ENCODE data around the gene ANKRD63. TPM values are rescaled to one million over a fixed set of nuclear protein-coding genes. Genes with fewer than 3 reads are reported as not detected.

ANKRD63 gene
- total RNA-seq, 4 donors from 2014 or later = not detected

GRCh38 chr15:40283615-40284300 is 894 bp upstream of the ANKRD63 start:
- TF ChIP-seq CTCF (IDR thresholded peaks at IDR 0.05) (no peak), POLR2A (IDR thresholded peaks at IDR 0.05) (no peak)
- Histone ChIP-seq H3K9me3 (no peaks in the 10 kb centered on the region), H3K4me3 (no peak overlapping the region), H3K4me1 (peaks cover 0 to 34% (median 15%) of the 10 kb centered on the region in 4 donors), H3K36me3 (no peaks in the 10 kb centered on the region), H3K27me3 (peaks cover 0 to 41% of the 10 kb centered on the region in 2 donors), H3K27ac (no peak overlapping the region)
- DNase-seq = no peak

GRCh38 chr15:40282147-40282868 is 556 bp downstream of the ANKRD63 start:
- peaks cover 0 to 34% (median 15%) of the 10 kb centered on the region in 4 donors for H3K4me1 ChIP-seq
- H3K27me3 ChIP-seq = peaks cover 0 to 41% of the 10 kb centered on the region in 2 donors
- no peaks in the 10 kb centered on the region for H3K9me3 ChIP-seq
- peak; percentile 53 to 78 (median 78) for DNase-seq
- peak overlapping the region in 1 of 4 donors; percentile 46 for H3K27ac ChIP-seq
- peak overlapping the region; percentile 37 to 72 (median 54) for H3K4me3 ChIP-seq
- H3K36me3 ChIP-seq = no peaks in the 10 kb centered on the region
- TF ChIP-seq CTCF (IDR thresholded peaks at IDR 0.05) (peak in 4 of 6 experiments; percentile 35 to 57 (median 42)), POLR2A (IDR thresholded peaks at IDR 0.05) (no peak)

GRCh38 chr15:40281801-40282146 is 1.1 kb downstream of the ANKRD63 start:
- Histone ChIP-seq H3K4me1 (peaks cover 0 to 34% (median 15%) of the 10 kb centered on the region in 4 donors), H3K27ac (no peak overlapping the region), H3K9me3 (no peaks in the 10 kb centered on the region), H3K36me3 (no peaks in the 10 kb centered on the region), H3K4me3 (peak overlapping the region; percentile 37 to 72 (median 54)), H3K27me3 (peaks cover 0 to 41% of the 10 kb centered on the region in 2 donors)
- DNase-seq = no peak
- no peak for TF ChIP-seq CTCF (IDR thresholded peaks at IDR 0.05)
- no peak for TF ChIP-seq POLR2A (IDR thresholded peaks at IDR 0.05)

GRCh38 chr15:40281057-40281800 is 1.6 kb downstream of the ANKRD63 start:
- no peaks in the 10 kb centered on the region for H3K9me3 ChIP-seq
- H3K27me3 ChIP-seq = peaks cover 0 to 41% of the 10 kb centered on the region in 2 donors
- H3K4me3 ChIP-seq = peak overlapping the region in 3 of 4 donors; percentile 53 to 72 (median 54)
- peaks cover 0 to 34% (median 15%) of the 10 kb centered on the region in 4 donors for H3K4me1 ChIP-seq
- DNase-seq = no peak
- no peaks in the 10 kb centered on the region for H3K36me3 ChIP-seq
- no peak overlapping the region for H3K27ac ChIP-seq
- TF ChIP-seq POLR2A (IDR thresholded peaks at IDR 0.05) (no peak), CTCF (IDR thresholded peaks at IDR 0.05) (no peak)

GRCh38 chr15:40280260-40281056 is 2.4 kb downstream of the ANKRD63 start:
- peaks cover 0 to 41% of the 10 kb centered on the region in 2 donors for H3K27me3 ChIP-seq
- peaks cover 0 to 34% (median 15%) of the 10 kb centered on the region in 4 donors for H3K4me1 ChIP-seq
- no peak overlapping the region for H3K4me3 ChIP-seq
- TF ChIP-seq CTCF (IDR thresholded peaks at IDR 0.05) = no peak
- no peak for TF ChIP-seq POLR2A (IDR thresholded peaks at IDR 0.05)
- no peak overlapping the region for H3K27ac ChIP-seq
- H3K36me3 ChIP-seq = no peaks in the 10 kb centered on the region
- H3K9me3 ChIP-seq = no peaks in the 10 kb centered on the region
- no peak for DNase-seq

Data from Peyer's patch (tissue), 4 donors.